HepG2 (cell line): ENCODE results near the gene C14orf93. TPM values are rescaled to one million over a fixed set of nuclear protein-coding genes. Genes with fewer than 3 reads are reported as not detected.

Experiments used
- AFF4 ChIP-seq: sonication (generic); formaldehyde crosslinking; IDR thresholded peaks from 2 replicates; pipeline ENCODE4 v1.4.0; 2020; ENCODE audit warnings: missing genetic modification reagents
- ARNT2 ChIP-seq: sonication (generic); formaldehyde crosslinking; IDR thresholded peaks from 2 replicates; pipeline ENCODE4 v1.8.0; 2022; ENCODE audit warnings: mild to moderate bottlenecking, low read depth, missing genetic modification reagents, moderate library complexity
- CBX2 ChIP-seq, 2 experiments: fragments of 200-600 bp in 1 of 2; sonication (generic); formaldehyde crosslinking in 1 of 2; IDR thresholded peaks; 2 replicates each; pipeline versions ENCODE4 v1.7.0 to v1.8.1; 2018 to 2022; ENCODE audit warnings: low read depth in 2 of 2, low read length in 1 of 2, mild to moderate bottlenecking in 1 of 2, missing genetic modification reagents in 1 of 2
- CCAR2 ChIP-seq: fragments of 200-400 bp; formaldehyde crosslinking; optimal IDR thresholded peaks from 2 replicates; pipeline ENCODE3; 2018; ENCODE audit warnings: low read depth, mild to moderate bottlenecking, low read length, moderate library complexity
- CEBPB ChIP-seq: IDR thresholded peaks from 2 replicates; pipeline ENCODE4 v1.6.1; 2011; ENCODE audit warnings: low read depth, low read length, improper control_type of control experiment, borderline replicate concordance
- MNT ChIP-seq: fragments of 450-650 bp; IDR thresholded peaks from 2 replicates; pipeline ENCODE4 v1.6.1; 2016
- MXD3 ChIP-seq: IDR thresholded peaks from 2 replicates; pipeline ENCODE4 v1.6.1; 2016; ENCODE audit warnings: mild to moderate bottlenecking, missing biosample characterization, missing genetic modification reagents
- SRY ChIP-seq: sonication (generic); formaldehyde crosslinking; IDR thresholded peaks from 2 replicates; pipeline ENCODE4 v1.8.0; 2022; ENCODE audit warnings: mild to moderate bottlenecking, missing genetic modification reagents
- ZGPAT ChIP-seq: IDR thresholded peaks from 2 replicates; pipeline ENCODE4 v1.6.1; 2016; ENCODE audit warnings: mild to moderate bottlenecking
- ZKSCAN5 ChIP-seq: sonication (generic); formaldehyde crosslinking; IDR thresholded peaks from 2 replicates; pipeline ENCODE4 v1.5.1; 2020; ENCODE audit warnings: mild to moderate bottlenecking, missing genetic modification reagents
- ZNF253 ChIP-seq: sonication (generic); formaldehyde crosslinking; IDR thresholded peaks from 2 replicates; pipeline ENCODE4 v1.8.0; 2022; ENCODE audit warnings: mild to moderate bottlenecking, missing genetic modification reagents, borderline replicate concordance
- ZNF501 ChIP-seq: sonication (generic); formaldehyde crosslinking; IDR thresholded peaks from 2 replicates; pipeline ENCODE4 v1.5.1; 2020; ENCODE audit warnings: mild to moderate bottlenecking, moderate library complexity, missing genetic modification reagents
- ZNF704 ChIP-seq: sonication (generic); formaldehyde crosslinking; IDR thresholded peaks from 2 replicates; pipeline ENCODE4 v1.8.1; 2023; ENCODE audit warnings: mild to moderate bottlenecking, inconsistent platforms, moderate library complexity, missing genetic modification reagents, borderline replicate concordance
- ZZZ3 ChIP-seq: sonication (generic); formaldehyde crosslinking; IDR thresholded peaks from 2 replicates; pipeline ENCODE4 v1.4.0; 2020; ENCODE audit warnings: missing genetic modification reagents, mild to moderate bottlenecking, borderline replicate concordance
- polyA plus RNA-seq, 8 experiments: library from polyadenylated mRNA; depleted of rRNA in 3 of 8; stranded (reverse) in 7 of 8; unstranded in 1 of 8; fragments of >200 nt; fragmentation: Illumina TruSeq in 4 of 8; extraction: Trizol in 4 of 8; gene quantifications; 2 replicates each; pipeline versions ENCODE4 v1.2.1 to v1.2.3, GENCODE V29; 2011 to 2016; ENCODE audit warnings: low read depth in 4 of 8, missing spikeins in 1 of 8, mixed read lengths in 1 of 8; ENCODE audit not compliant: insufficient read depth in 1 of 8
- total RNA-seq, 5 experiments: library from RNA; depleted of rRNA; stranded (reverse); fragments of >200 nt; fragmentation: Illumina TruSeq; extraction: Trizol; gene quantifications; 2 replicates each; pipeline ENCODE4 v1.2.3, GENCODE V29; 2016; ENCODE audit warnings: low read depth in 1 of 5

The C14orf93 gene
- total and polyA plus RNA-seq, 2 of the 13 experiments (the other 11 are each of a cell fraction or from before 2014, with no cell fraction given), result 11.4 to 22.5 TPM

GRCh38 chr14:23057757-23058653, 48.1 kb upstream of the C14orf93 start (continued):
- TF ChIP-seq AFF4 (CRISPR knock-in tag), result peak; percentile 74; the same call in 1 of the 2 replicates
- TF ChIP-seq ZNF704 (CRISPR knock-in tag), result 0 out of 2 replicates have a peak, but pooled peaks have one; percentile 67
- TF ChIP-seq CCAR2, result no peak
- TF ChIP-seq CEBPB, result no peak
- peak; percentile 95 for TF ChIP-seq ARNT2
- TF ChIP-seq ZKSCAN5 (CRISPR knock-in tag), result peak; percentile 76; the same call in 1 of the 2 replicates
- no peak for TF ChIP-seq CBX2 (IDR thresholded peaks at IDR 0.05; ENCODE audit: low read depth, low read length)
- TF ChIP-seq CBX2 (CRISPR knock-in tag; IDR thresholded peaks at IDR 0.05; ENCODE audit: low read depth), result no peak
- TF ChIP-seq ZNF253 (CRISPR knock-in tag), result peak; percentile 91; the same call in 1 of the 2 replicates
- no peak; the same call in 1 of the 2 replicates for TF ChIP-seq SRY (CRISPR knock-in tag)
- peak; percentile 94 for TF ChIP-seq ZGPAT
- no peak for TF ChIP-seq ZZZ3
- TF ChIP-seq MNT, result no peak
- peak; percentile 98 for TF ChIP-seq ZNF501 (CRISPR knock-in tag)
- peak; percentile 89 for TF ChIP-seq MXD3 (CRISPR knock-in tag)
